Epithelial cell of esophagus (primary cell): ENCODE results near the gene SMAD3.

Experiments
- DNase-seq: peaks from one replicate; pipeline ENCODE4 v3.0.0; 2010; ENCODE audit warnings: low read depth
- H3K4me3 ChIP-seq: 2 replicates; pipeline ENCODE4 v1.5.1; 2011; ENCODE audit warnings: mild to moderate bottlenecking, low read length, control low read depth
- TF ChIP-seq, protein P1 (sequence below): IDR thresholded peaks from 2 replicates; pipeline ENCODE4 v1.5.1; 2011; ENCODE audit warnings: low read depth, mild to moderate bottlenecking, low read length, control low read depth, inconsistent platforms; ENCODE audit not compliant: insufficient read depth; ENCODE audit errors: missing control alignments

Gene SMAD3

GRCh38 chr15:67171471-67171870, 106.1 kb downstream of the SMAD3 start:
- no peak overlapping the region for H3K4me3 ChIP-seq
- TF ChIP-seq, protein P1, sequence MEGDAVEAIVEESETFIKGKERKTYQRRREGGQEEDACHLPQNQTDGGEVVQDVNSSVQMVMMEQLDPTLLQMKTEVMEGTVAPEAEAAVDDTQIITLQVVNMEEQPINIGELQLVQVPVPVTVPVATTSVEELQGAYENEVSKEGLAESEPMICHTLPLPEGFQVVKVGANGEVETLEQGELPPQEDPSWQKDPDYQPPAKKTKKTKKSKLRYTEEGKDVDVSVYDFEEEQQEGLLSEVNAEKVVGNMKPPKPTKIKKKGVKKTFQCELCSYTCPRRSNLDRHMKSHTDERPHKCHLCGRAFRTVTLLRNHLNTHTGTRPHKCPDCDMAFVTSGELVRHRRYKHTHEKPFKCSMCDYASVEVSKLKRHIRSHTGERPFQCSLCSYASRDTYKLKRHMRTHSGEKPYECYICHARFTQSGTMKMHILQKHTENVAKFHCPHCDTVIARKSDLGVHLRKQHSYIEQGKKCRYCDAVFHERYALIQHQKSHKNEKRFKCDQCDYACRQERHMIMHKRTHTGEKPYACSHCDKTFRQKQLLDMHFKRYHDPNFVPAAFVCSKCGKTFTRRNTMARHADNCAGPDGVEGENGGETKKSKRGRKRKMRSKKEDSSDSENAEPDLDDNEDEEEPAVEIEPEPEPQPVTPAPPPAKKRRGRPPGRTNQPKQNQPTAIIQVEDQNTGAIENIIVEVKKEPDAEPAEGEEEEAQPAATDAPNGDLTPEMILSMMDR: no peak

GRCh38 chr15:67172172-67172571, 106.8 kb downstream of the SMAD3 start:
- TF ChIP-seq, protein P1: no peak
- no peak for DNase-seq
- H3K4me3 ChIP-seq: no peak overlapping the region

More at GRCh38 chr15:67171471-67171870, 106.1 kb downstream of the SMAD3 start:
- DNase-seq: no peak

DNA sequence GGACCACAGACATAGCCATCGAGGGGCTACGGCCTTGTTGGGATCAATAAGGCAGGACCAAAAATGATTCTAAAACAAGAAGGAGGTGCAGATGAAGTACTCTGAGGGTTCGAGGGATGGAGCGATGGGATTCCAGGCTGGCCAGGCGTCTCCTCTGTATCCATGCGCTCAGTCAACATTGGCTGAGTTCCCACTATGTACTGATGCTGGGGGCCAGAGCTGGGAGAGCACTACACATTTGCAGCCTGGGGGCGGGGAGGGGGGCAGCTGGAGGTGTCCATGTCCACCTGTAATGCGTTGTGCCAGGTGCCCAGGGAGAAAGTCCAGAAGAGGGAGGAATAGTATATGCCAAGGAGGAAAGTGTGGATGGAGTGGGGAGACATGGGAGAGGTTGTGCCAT, 107.6 kb downstream of the SMAD3 start:
- no peak overlapping the region for H3K4me3 ChIP-seq
- no peak for DNase-seq
- TF ChIP-seq, protein P1: no peak

GRCh38 chr15:67173786-67174185, 108.4 kb downstream of the SMAD3 start:
- no peak overlapping the region for H3K4me3 ChIP-seq
- no peak for DNase-seq
- TF ChIP-seq, protein P1: no peak

- no peak for DNase-seq
- no peak overlapping the region for H3K4me3 ChIP-seq
- TF ChIP-seq, protein P1: no peak
These were observed 109.0 kb downstream of the SMAD3 start for GRCh38 chr15:67174446-67174845.

GRCh38 chr15:67174864-67175573, 109.6 kb downstream of the SMAD3 start:
- H3K4me3 ChIP-seq: no peak overlapping the region
- TF ChIP-seq, protein P1: no peak
- peak; percentile 99 for DNase-seq

GRCh38 chr15:67175643-67176071, 110.3 kb downstream of the SMAD3 start:
- DNase-seq: peak; percentile 73
- H3K4me3 ChIP-seq: no peak overlapping the region
- TF ChIP-seq, protein P1: no peak
